ENCODE results near the gene COG2.

DNA sequence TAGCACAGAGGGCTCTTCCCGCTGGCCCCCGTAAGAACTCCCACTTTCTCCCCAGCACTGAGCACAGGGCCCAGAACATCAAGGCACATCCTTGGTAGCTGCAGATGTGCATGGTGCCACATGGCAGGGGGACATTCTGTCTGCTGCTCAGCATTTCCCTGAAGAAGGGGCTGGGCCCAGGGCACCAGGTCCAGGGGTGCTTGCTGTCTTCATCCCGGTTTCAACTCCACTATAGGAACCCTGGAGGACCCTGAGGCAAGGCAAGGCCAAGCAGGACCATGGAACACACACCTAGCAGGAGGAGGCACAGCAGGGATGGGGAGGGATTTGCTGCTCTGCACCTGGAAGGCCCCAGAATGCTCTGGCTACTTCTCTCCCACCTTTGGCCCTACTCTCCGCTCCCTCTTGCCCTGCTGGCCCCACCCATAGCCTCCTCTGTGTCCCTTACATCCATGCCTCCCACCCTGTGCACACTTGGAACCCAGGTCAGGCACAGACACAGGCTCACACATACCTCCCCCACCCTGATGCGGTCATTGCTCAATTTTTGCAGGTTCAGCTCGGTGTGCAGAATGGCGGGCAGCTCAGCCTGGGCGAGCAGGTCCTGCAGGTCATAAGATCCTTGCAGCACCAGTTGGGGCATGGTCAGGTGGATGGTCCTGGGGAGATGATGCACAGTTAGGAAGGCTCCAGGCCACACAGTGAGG lies 61.6 kb downstream of the COG2 start:
- TF ChIP-seq, protein P1, sequence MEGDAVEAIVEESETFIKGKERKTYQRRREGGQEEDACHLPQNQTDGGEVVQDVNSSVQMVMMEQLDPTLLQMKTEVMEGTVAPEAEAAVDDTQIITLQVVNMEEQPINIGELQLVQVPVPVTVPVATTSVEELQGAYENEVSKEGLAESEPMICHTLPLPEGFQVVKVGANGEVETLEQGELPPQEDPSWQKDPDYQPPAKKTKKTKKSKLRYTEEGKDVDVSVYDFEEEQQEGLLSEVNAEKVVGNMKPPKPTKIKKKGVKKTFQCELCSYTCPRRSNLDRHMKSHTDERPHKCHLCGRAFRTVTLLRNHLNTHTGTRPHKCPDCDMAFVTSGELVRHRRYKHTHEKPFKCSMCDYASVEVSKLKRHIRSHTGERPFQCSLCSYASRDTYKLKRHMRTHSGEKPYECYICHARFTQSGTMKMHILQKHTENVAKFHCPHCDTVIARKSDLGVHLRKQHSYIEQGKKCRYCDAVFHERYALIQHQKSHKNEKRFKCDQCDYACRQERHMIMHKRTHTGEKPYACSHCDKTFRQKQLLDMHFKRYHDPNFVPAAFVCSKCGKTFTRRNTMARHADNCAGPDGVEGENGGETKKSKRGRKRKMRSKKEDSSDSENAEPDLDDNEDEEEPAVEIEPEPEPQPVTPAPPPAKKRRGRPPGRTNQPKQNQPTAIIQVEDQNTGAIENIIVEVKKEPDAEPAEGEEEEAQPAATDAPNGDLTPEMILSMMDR (conservative IDR thresholded peaks at IDR 0.05), result no peak
- no peak for TF ChIP-seq EZH2 (IDR thresholded peaks at IDR 0.05; ENCODE audit: low read depth)

All from PC-9 (cell line).